GM19238 (cell line): ENCODE results near the gene SRCIN1.
A peak's percentile ranks its signal among the peaks of the same experiment; 100 is the strongest.
"Not testable (repeated sequence)": the region's sequence is repeated elsewhere in the genome, so short reads cannot be mapped to it uniquely, and the experiment has no call there.

Source experiments
- DNase-seq: peaks from one replicate; pipeline ENCODE4 v3.0.0; 2011; ENCODE audit warnings: low spot score; ENCODE audit not compliant: insufficient read length

SRCIN1 gene

GRCh38 chr17:38511150-38512108, 94.3 kb downstream of the SRCIN1 start:
- DNase-seq = no peak

DNA sequence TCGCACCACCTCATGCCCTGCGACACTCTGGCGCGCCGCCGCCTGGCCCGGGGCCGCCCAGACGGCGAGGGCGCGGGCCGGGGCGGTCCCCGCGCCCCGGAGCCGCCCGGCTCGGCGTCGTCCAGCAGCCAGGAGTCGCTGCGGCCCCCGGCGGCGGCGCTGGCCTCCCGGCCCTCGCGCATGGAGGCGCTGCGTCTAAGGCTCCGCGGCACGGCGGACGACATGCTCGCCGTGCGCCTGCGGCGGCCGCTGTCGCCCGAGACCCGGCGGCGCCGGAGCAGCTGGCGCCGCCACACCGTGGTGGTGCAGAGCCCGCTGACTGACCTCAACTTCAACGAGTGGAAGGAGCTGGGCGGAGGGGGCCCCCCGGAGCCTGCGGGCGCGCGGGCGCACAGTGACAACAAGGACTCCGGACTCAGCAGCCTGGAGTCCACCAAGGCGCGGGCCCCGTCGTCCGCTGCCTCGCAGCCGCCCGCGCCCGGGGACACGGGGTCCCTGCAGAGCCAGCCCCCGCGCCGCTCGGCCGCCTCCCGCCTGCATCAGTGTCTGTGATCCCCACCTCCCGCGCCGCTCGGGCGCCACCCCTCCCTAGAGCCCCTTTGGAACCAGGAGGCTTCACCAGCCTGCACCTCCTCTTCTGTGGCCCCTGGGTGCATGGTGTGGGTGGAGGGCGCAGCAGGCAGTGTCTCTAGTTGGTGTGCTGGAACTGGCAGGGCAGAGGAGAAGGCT, 95.2 kb downstream of the SRCIN1 start:
- DNase-seq = no peak

- no peak for DNase-seq
Observed at GRCh38 chr17:38509772-38510420, 95.9 kb downstream of the SRCIN1 start.

- DNase-seq = peak; percentile 75
Observed at GRCh38 chr17:38508954-38509771, 96.6 kb downstream of the SRCIN1 start.

DNA sequence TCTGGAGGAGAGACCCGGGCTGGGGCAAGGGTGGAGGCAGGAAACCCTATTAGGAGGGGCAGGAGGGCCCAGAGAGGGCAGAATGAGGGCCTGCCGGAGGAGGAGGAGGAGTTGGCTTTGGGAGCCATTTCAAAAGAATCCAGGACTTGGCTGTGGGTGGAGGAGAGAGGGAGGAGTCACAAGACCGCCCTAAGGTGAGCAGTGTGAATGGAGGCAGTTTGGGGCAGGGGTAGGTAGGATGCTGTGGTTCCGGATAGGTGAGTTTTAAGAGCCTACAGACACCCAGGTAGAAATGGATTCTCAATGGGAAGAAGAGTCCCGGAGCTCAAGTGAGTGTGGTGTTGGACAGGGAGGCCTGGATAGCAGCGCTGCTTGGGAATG, 97.2 kb downstream of the SRCIN1 start:
- DNase-seq = no peak

- no peak for DNase-seq
Observed at GRCh38 chr17:38507921-38508569, 97.7 kb downstream of the SRCIN1 start.

- no peak for DNase-seq
Observed at GRCh38 chr17:38507436-38507835, 98.3 kb downstream of the SRCIN1 start.

DNA sequence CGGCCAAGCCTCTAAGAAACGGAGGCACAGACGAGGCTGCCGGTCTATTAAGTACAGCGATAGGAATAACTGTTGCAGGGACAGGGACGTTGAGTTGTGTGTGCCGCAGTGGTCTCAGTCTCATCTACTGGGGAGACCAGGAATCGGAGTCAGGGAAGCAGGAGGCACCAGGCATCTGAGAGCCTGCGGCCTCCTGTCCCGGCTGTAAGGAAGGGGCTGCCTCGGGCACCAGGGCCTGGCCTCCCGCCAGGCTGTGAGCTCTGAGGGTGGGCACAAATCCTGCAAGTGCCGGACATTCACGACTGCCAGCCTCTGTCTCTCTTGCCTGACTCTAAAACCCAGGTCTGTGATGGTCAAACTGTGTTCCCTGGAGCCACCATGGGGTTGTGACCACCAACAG, 101.5 kb downstream of the SRCIN1 start:
- DNase-seq = no peak

DNA sequence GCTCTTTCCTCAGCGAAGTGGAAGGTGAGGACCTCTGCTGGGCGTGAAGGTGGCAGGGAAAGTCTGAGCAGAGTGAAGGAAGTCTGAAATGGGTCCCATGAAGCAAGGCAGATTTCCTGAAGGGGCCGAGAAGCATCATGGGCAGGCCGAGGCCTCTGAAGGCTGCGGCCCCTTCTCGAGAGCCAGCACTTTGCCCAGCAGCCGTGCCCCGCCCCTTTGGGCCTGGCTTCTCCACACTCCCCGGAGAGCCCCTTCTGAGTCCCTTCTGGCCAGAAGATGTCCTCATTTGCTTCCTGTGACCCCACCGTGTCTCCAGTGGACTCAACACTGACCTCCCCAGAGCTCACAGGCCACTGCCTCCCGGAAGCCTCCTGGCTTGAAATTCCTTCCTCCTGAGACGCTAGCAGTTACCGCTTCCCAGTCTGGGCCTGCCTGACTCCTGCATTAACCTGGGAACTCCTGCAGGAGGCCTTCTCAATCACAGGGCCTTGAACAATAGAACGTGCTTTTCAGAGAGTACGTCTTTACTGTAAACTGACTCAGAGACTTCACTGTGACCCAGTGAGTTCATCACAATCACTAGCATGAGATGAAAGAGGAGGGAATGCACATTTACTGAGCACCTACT, 102.4 kb downstream of the SRCIN1 start:
- DNase-seq = not testable (repeated sequence)

DNA sequence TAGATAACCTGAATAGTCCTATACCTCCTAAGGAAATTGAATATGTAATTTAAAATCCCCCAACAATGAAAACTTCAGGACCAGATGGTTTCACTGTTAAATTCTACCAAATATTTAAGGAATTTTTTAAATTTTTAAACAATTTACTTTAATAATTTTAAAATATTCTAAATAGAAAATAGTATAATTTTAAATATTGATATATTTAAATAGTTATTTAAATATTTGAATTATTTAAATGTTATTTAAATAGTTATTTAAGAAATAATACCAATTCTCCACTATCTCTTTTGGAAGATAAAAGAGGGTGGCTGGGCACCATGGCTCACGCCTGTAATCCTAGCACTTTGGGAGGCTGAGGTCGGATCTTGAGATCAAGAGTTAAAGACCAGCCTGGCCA, 104.0 kb downstream of the SRCIN1 start:
- DNase-seq = not testable (repeated sequence)

DNA sequence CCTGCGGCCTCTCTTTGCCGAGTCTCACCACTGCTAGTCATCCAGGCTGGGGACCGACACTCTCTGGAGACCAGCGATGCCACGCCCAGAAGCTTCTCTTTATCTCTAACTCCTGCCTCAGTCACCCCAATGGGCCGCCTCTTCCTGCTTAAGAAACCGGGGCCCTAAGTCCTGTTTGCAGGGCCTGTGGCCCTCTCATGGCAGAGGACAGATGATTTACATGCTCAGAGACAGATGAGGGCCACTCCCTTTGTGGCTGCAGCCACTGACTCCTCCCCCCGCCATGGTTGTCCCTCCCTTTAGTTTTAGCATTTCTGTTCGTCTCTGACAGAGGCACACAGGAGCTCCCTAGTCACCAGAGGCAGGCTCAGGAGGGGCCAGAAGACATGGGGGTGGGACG, 106.5 kb downstream of the SRCIN1 start:
- DNase-seq = not testable (repeated sequence)

- DNase-seq = no peak
Observed at GRCh38 chr17:38498353-38498752, 107.4 kb downstream of the SRCIN1 start.

DNA sequence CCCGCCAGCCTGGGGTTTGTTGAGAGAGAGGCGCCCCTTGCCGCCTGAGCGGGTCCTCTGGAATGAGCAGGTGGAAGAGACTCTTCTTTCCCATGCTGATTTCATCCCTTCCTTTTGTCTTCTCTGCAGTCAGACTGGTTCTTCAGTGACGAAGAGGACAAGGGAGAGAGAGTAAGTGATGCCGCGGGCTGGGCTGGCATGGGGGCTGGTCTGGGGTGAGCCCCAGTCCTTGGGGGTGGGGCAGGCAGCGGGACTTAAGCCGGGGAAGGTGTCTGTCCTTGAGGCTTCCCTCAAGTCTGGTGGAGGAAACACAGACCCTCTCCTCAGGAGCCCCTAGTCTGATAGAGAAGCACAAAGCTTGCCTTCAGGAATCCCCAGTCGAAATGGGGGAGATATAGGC, 108.1 kb downstream of the SRCIN1 start:
- DNase-seq = not testable (repeated sequence)

DNA sequence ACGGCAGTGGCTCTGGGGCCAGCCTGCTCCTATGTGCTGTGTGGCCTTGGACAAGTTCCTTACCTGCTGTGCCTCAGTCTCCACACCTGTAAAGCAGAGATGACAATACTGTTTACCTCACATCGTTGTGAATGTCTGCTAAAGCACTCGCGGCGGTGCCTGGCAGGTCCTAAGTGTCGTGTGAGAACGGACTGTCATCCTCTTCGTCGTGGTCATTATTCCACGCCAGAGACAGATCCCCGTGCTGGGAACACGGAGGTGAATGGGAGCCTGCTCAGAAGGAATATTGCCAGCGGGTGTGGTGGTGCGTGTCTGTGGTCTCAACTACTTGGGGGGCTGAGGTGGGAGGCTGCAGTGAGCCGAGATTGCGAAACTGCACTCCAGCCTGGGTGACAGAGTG, 111.6 kb downstream of the SRCIN1 start:
- DNase-seq = not testable (repeated sequence)

GRCh38 chr17:38492067-38493040, 113.4 kb downstream of the SRCIN1 start:
- peak; percentile 69 for DNase-seq

DNA sequence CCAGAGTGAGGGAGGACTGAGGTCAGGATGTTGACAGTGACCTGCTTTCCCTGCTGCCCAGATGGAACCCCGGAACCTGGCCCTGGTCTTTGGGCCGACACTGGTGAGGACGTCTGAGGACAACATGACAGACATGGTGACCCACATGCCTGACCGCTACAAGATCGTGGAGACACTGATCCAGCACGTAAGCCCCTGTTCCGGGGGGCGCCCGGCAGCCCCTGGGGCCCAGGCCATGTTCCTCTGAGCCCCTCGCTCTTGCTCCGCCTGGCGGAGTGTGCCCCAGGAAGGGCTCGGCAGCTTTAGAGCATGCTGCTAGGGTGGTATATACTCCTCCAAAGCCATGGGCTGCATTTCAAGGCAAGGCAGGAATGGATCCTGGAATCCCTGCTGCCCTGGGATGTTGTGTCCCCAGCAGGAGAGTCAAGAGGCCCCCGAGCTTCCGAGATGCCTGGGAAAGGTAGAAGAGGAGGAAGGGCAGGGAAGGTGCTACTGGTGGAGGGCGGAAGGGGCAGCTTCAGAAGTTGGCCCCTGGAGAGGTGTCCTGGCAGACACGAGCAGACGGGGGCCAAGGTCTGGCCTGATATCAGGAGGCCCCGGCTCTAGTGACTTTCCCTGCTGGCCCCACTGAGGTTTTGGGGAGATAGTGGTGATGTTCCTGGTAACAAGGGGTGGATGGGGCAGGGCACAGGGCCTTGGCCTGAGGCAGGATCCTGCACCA, 114.2 kb downstream of the SRCIN1 start:
- DNase-seq = not testable (repeated sequence)

GRCh38 chr17:38489774-38490173, 116.0 kb downstream of the SRCIN1 start:
- not testable (repeated sequence) for DNase-seq

GRCh38 chr17:38485681-38486298, 120.0 kb downstream of the SRCIN1 start:
- DNase-seq = not testable (repeated sequence)
